Keratinocyte (primary cell): ENCODE data around the gene EGFLAM. TPM values are rescaled to one million over a fixed set of nuclear protein-coding genes. Genes with fewer than 3 reads are reported as not detected.

Experiments used
- DNase-seq: peaks from one replicate; pipeline ENCODE4 v3.0.0-alpha.2; 2011; ENCODE audit warnings: low read depth, missing footprints, low spot score
- FAIRE-seq: peaks from 2 replicates; lab custom pipeline; 2011; peaks lifted over from hg19 to GRCh38; lab: Jason Lieb, UNC
- H2AFZ ChIP-seq: 2 replicates; pipeline ENCODE4 v1.6.0; 2012; ENCODE audit warnings: low read length, control low read depth, inconsistent platforms; ENCODE audit not compliant: control insufficient read depth
- H3K27ac ChIP-seq: 2 replicates; pipeline ENCODE4 v1.5.1; 2011; ENCODE audit warnings: low read length; ENCODE audit not compliant: control insufficient read depth, insufficient read depth
- H3K27me3 ChIP-seq: 3 replicates; pipeline ENCODE4 v1.6.0; 2011; ENCODE audit warnings: low read length; ENCODE audit not compliant: control insufficient read depth, insufficient read depth; ENCODE audit errors: extremely low read depth
- H3K36me3 ChIP-seq, 2 experiments: 2 replicates in 1 of 2; 3 replicates in 1 of 2; pipeline ENCODE4 v1.5.1; 2011; ENCODE audit warnings: low read length in 2 of 2, mild to moderate bottlenecking in 1 of 2; ENCODE audit not compliant: control insufficient read depth in 2 of 2, insufficient read depth in 2 of 2; ENCODE audit errors: extremely low read depth in 1 of 2
- H3K4me1 ChIP-seq: 3 replicates; pipeline ENCODE4 v1.5.1; 2011; ENCODE audit warnings: low read length; ENCODE audit not compliant: control insufficient read depth, insufficient read depth; ENCODE audit errors: extremely low read depth
- H3K4me2 ChIP-seq: 3 replicates; pipeline ENCODE4 v1.6.0; 2011; ENCODE audit warnings: low read depth, low read length; ENCODE audit not compliant: control insufficient read depth, insufficient read depth; ENCODE audit errors: extremely low read depth
- H3K4me3 ChIP-seq, 3 experiments: fragments of 200-600 bp in 1 of 3; sonication (generic) in 1 of 3; 2 replicates in 2 of 3; 3 replicates in 1 of 3; pipeline ENCODE4 v1.5.1; 2011 to 2016; ENCODE audit warnings: low read length in 3 of 3, mild to moderate bottlenecking in 3 of 3, control low read depth in 2 of 3, inconsistent platforms in 1 of 3, low read depth in 1 of 3, mixed read lengths in 1 of 3, mixed run types in 1 of 3, moderate library complexity in 1 of 3; ENCODE audit not compliant: control insufficient read depth in 2 of 3, insufficient read depth in 2 of 3; ENCODE audit errors: extremely low read depth in 1 of 3
- H3K79me2 ChIP-seq: 2 replicates; pipeline ENCODE4 v1.6.0; 2012; ENCODE audit warnings: low read length; ENCODE audit not compliant: control insufficient read depth, insufficient read depth
- H3K9ac ChIP-seq: 3 replicates; pipeline ENCODE4 v1.6.0; 2011; ENCODE audit warnings: low read length; ENCODE audit not compliant: control insufficient read depth, insufficient read depth; ENCODE audit errors: extremely low read depth
- H3K9me1 ChIP-seq: 3 replicates; pipeline ENCODE4 v1.6.0; 2011; ENCODE audit warnings: low read length; ENCODE audit not compliant: control insufficient read depth, insufficient read depth; ENCODE audit errors: extremely low read depth
- H3K9me3 ChIP-seq: 2 replicates; pipeline ENCODE4 v1.5.1; 2012; ENCODE audit warnings: low read depth, low read length; ENCODE audit not compliant: control insufficient read depth
- H4K20me1 ChIP-seq: 3 replicates; pipeline ENCODE4 v1.6.0; 2011; ENCODE audit warnings: low read length; ENCODE audit not compliant: control insufficient read depth, insufficient read depth; ENCODE audit errors: extremely low read depth
- CTCF ChIP-seq, 3 experiments: IDR thresholded peaks in 1 of 3; conservative IDR thresholded peaks in 1 of 3; optimal IDR thresholded peaks in 1 of 3; 2 replicates in 2 of 3; 3 replicates in 1 of 3; pipeline versions ENCODE3 to v1.5.1; 2011; ENCODE audit warnings: low read length in 3 of 3, mild to moderate bottlenecking in 3 of 3, moderate library complexity in 2 of 3, control low read depth in 1 of 3, inconsistent platforms in 1 of 3; ENCODE audit not compliant: insufficient read depth in 2 of 3; ENCODE audit errors: extremely low read depth in 1 of 3
- EZH2 ChIP-seq: IDR thresholded peaks from one replicate; pipeline ENCODE4 v1.6.1; 2012; ENCODE audit warnings: inconsistent platforms, mild to moderate bottlenecking, low read length, moderate library complexity
- dilution Hi-C: fragments of 300-500 bp; cut with MboI; formaldehyde crosslinking; loops from one replicate; pipeline ENCODE4 v1.7.0; 2020; ENCODE audit warnings: low sequenced_read_pairs; ENCODE audit not compliant: extremely low pct_ligation_motif_present
- polyA plus RNA-seq, 5 experiments: library from polyadenylated mRNA; depleted of rRNA in 3 of 5; stranded (reverse) in 3 of 5; stranded (forward) in 1 of 5; unstranded in 1 of 5; fragments of >200 nt; gene quantifications; 1 replicate in 1 of 5; 2 replicates in 3 of 5; 3 replicates in 1 of 5; pipeline versions ENCODE4 v1.2.1 to v1.2.3, GENCODE V29; 2011 to 2012; ENCODE audit warnings: missing spikeins in 2 of 5, low read depth in 1 of 5, low replicate concordance in 1 of 5

EGFLAM gene
- polyA plus RNA-seq, 1 donor (not counting 4 experiments of a cell fraction or from before 2014, with no cell fraction given) = not detected

GRCh38 chr5:38455796-38456330 lies 197.5 kb downstream of the EGFLAM start:
- Histone ChIP-seq H2AFZ (no peak overlapping the region), H3K4me2 (no peak overlapping the region), H3K27me3 (no peaks in the 10 kb centered on the region), H3K79me2 (no peaks in the 10 kb centered on the region), H4K20me1 (no peaks in the 10 kb centered on the region), H3K4me3 (no peak overlapping the region), H3K27ac (no peak overlapping the region), H3K9ac (no peak overlapping the region), H3K9me1 (no peaks in the 10 kb centered on the region), H3K9me3 (no peaks in the 10 kb centered on the region), H3K4me1 (peaks cover 5% of the 10 kb centered on the region), H3K36me3 (no peaks in the 10 kb centered on the region)
- no peak for TF ChIP-seq CTCF (optimal IDR thresholded peaks at IDR 0.05 in 1 of 3, IDR thresholded peaks at IDR 0.05 in 1 of 3, conservative IDR thresholded peaks at IDR 0.05 in 1 of 3; ENCODE audit: extremely low read depth in 1 of 3, insufficient read depth in 2 of 3, low read length in 3 of 3)
- TF ChIP-seq EZH2 = no peak
- dilution Hi-C loops = no loop called here
- DNase-seq = no peak
- FAIRE-seq = no peak

- H4K20me1 ChIP-seq = no peaks in the 10 kb centered on the region
- DNase-seq = no peak
Observed at GRCh38 chr5:38456657-38457399, 198.5 kb downstream of the EGFLAM start.

More at GRCh38 chr5:38456657-38457399, 198.5 kb downstream of the EGFLAM start:
- Histone ChIP-seq H3K4me2 (no peak overlapping the region), H3K9ac (no peak overlapping the region), H3K9me3 (no peaks in the 10 kb centered on the region), H2AFZ (no peak overlapping the region), H3K9me1 (no peaks in the 10 kb centered on the region), H3K79me2 (no peaks in the 10 kb centered on the region), H3K4me3 (no peak overlapping the region), H3K27me3 (no peaks in the 10 kb centered on the region), H3K36me3 (no peaks in the 10 kb centered on the region), H3K27ac (no peak overlapping the region), H3K4me1 (peaks cover 5% of the 10 kb centered on the region)
- FAIRE-seq = no peak
- TF ChIP-seq EZH2 (no peak), CTCF (optimal IDR thresholded peaks at IDR 0.05 in 1 of 3, IDR thresholded peaks at IDR 0.05 in 1 of 3, conservative IDR thresholded peaks at IDR 0.05 in 1 of 3; ENCODE audit: extremely low read depth in 1 of 3, insufficient read depth in 2 of 3, low read length in 3 of 3) (no peak)
- dilution Hi-C loops = no loop called here
